ENCODE results near the gene WNT3.

DNA sequence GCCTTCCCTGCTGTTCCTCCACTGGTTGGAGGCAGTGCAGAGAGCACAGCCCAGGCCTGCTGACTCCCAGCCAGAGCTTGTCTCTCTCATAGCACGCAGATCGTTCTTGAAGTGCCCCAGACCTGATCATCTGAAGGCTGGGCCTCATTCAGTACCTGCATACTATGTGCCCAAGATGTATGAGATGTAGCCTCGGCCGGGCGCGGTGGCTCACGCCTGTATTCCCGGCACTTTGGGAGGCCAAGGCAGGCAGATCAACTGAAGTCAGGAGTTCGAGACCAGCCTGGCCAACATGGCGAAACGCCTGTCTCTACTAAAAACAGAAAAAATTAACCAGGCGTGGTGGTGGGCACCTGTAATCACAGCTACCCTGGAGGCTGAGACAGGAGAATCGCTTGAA, 31.0 kb downstream of the WNT3 start:
- TF ChIP-seq POLR2AphosphoS5 (IDR thresholded peaks at IDR 0.05) (no peak), CTCF (IDR thresholded peaks at IDR 0.05 in 8 of 11, conservative IDR thresholded peaks at IDR 0.05 in 3 of 11) (no peak), POLR2A (IDR thresholded peaks at IDR 0.05) (no peak)

Measured in spleen (tissue), 7 donors.